ENCODE results near the gene DPEP2. TPM values are rescaled to one million over a fixed set of nuclear protein-coding genes. Genes with fewer than 3 reads are reported as not detected.

The DPEP2 gene
- total and polyA plus RNA-seq, 2 of the 13 experiments (the other 11 are each of a cell fraction or from before 2014, with no cell fraction given) = 0.18 TPM; not detected in 1

DNA sequence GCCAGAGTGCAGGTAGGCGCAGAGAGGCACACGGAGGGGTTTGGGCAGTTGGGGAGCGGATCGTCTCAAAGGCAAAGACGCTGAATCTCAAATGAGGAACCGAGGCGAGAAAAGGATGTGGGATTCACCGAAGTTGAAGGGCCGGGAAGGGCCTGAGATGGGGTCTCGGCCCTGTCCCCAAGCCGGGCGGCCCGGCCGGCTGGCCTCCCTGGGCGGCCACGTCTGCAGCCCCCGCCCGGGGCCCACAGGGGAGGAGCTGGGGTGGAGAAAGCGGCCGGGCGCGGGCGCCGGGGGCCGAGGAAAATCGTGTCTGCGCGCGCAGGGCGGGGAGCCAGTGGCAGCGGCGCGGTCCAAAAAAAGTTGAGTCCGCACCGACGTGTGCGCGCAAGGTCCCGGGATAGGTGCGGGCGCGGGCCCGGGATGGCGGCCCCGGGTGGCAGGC is 31.3 kb downstream of the DPEP2 start (continued):
- TF ChIP-seq, protein P1, sequence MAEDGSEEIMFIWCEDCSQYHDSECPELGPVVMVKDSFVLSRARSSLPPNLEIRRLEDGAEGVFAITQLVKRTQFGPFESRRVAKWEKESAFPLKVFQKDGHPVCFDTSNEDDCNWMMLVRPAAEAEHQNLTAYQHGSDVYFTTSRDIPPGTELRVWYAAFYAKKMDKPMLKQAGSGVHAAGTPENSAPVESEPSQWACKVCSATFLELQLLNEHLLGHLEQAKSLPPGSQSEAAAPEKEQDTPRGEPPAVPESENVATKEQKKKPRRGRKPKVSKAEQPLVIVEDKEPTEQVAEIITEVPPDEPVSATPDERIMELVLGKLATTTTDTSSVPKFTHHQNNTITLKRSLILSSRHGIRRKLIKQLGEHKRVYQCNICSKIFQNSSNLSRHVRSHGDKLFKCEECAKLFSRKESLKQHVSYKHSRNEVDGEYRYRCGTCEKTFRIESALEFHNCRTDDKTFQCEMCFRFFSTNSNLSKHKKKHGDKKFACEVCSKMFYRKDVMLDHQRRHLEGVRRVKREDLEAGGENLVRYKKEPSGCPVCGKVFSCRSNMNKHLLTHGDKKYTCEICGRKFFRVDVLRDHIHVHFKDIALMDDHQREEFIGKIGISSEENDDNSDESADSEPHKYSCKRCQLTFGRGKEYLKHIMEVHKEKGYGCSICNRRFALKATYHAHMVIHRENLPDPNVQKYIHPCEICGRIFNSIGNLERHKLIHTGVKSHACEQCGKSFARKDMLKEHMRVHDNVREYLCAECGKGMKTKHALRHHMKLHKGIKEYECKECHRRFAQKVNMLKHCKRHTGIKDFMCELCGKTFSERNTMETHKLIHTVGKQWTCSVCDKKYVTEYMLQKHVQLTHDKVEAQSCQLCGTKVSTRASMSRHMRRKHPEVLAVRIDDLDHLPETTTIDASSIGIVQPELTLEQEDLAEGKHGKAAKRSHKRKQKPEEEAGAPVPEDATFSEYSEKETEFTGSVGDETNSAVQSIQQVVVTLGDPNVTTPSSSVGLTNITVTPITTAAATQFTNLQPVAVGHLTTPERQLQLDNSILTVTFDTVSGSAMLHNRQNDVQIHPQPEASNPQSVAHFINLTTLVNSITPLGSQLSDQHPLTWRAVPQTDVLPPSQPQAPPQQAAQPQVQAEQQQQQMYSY (CRISPR knock-in tag; IDR thresholded peaks at IDR 0.05) = 0 out of 2 replicates have a peak, but pooled peaks have one; percentile 41
- TF ChIP-seq, protein P2, sequence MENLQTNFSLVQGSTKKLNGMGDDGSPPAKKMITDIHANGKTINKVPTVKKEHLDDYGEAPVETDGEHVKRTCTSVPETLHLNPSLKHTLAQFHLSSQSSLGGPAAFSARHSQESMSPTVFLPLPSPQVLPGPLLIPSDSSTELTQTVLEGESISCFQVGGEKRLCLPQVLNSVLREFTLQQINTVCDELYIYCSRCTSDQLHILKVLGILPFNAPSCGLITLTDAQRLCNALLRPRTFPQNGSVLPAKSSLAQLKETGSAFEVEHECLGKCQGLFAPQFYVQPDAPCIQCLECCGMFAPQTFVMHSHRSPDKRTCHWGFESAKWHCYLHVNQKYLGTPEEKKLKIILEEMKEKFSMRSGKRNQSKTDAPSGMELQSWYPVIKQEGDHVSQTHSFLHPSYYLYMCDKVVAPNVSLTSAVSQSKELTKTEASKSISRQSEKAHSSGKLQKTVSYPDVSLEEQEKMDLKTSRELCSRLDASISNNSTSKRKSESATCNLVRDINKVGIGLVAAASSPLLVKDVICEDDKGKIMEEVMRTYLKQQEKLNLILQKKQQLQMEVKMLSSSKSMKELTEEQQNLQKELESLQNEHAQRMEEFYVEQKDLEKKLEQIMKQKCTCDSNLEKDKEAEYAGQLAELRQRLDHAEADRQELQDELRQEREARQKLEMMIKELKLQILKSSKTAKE (CRISPR knock-in tag; IDR thresholded peaks at IDR 0.05; ENCODE audit: borderline replicate concordance) = no peak
- TF ChIP-seq RAD21 (CRISPR knock-in tag; IDR thresholded peaks at IDR 0.05) (peak; percentile 50; the same call in 1 of the 2 replicates), NCOA2 (CRISPR knock-in tag; IDR thresholded peaks at IDR 0.05) (no peak), CBX5 (CRISPR knock-in tag; IDR thresholded peaks at IDR 0.05; ENCODE audit: borderline replicate concordance) (no peak), ZSCAN20 (CRISPR knock-in tag; IDR thresholded peaks at IDR 0.05; ENCODE audit: borderline replicate concordance) (peak; percentile 31; the same call in 1 of the 2 replicates), ISL2 (CRISPR knock-in tag; IDR thresholded peaks at IDR 0.05) (no peak)
- TF ChIP-seq, protein P3, sequence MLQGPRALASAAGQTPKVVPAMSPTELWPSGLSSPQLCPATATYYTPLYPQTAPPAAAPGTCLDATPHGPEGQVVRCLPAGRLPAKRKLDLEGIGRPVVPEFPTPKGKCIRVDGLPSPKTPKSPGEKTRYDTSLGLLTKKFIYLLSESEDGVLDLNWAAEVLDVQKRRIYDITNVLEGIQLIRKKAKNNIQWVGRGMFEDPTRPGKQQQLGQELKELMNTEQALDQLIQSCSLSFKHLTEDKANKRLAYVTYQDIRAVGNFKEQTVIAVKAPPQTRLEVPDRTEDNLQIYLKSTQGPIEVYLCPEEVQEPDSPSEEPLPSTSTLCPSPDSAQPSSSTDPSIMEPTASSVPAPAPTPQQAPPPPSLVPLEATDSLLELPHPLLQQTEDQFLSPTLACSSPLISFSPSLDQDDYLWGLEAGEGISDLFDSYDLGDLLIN (CRISPR knock-in tag; IDR thresholded peaks at IDR 0.05; ENCODE audit: borderline replicate concordance) = no peak

All from HepG2 (cell line).